ENCODE results near the gene FBXO30.

DNA sequence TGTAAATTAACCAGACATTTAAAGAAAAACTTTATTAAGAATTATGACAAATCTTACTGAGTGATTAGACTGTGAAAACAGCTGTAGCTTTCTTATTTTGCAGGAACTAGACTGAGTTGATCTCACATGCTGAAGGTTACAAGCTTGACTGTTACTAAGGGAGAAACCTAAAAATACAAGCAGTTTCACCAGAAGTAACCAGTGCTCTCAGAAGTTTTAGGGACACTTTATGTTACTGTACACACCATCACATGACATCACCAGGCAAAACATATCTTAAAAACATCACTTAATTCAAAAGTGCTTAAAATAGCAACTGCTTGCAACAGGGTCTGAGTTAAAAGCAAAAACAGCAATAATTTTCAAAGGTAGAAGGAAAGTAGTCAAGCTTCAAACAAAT, 5.4 kb downstream of the FBXO30 start:
- no peak for TF ChIP-seq POLR2A (IDR thresholded peaks at IDR 0.05; ENCODE audit: low read depth)
- TF ChIP-seq CTCF (IDR thresholded peaks at IDR 0.05), result no peak
- TF ChIP-seq POLR2AphosphoS5 (IDR thresholded peaks at IDR 0.05), result no peak
- no peak for TF ChIP-seq EP300 (IDR thresholded peaks at IDR 0.05)
